Transverse colon (tissue), 3 donors: ENCODE data around the gene FBLN2.

Experiments used
- EP300 ChIP-seq: sonication (generic); formaldehyde crosslinking; IDR thresholded peaks from one replicate; pipeline ENCODE4 v1.6.1; 2017; ENCODE audit warnings: antibody characterized with exemption, low read depth
- TF ChIP-seq, protein P1 (sequence below), 5 experiments: fragments of 200-600 bp in 3 of 5; fragments of 450-650 bp in 2 of 5; sonication (generic) in 3 of 5; IDR thresholded peaks; 1 replicate in 2 of 5; 2 replicates in 3 of 5; pipeline ENCODE4 v1.5.1; 2016 to 2017; ENCODE audit warnings: antibody characterized with exemption in 5 of 5, inconsistent platforms in 3 of 5, mild to moderate bottlenecking in 2 of 5, moderate library complexity in 1 of 5

DNA sequence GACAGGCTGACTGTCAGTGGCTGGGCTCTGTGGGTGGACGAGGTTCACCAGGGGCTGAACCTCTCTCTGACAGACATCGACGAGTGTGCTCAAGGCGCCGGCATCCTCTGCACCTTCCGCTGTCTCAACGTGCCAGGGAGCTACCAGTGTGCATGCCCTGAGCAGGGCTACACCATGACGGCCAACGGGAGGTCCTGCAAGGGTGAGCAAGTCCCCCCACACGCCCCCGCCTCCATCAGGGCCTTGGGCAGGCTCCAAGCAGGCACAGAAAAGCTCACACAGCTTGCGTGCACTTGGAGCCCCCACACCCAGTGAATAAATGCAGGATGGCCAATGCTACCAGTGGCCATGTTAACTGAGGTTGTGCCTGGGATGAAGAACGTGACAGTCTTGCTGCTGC, 82.3 kb downstream of the FBLN2 start:
- TF ChIP-seq, protein P1, sequence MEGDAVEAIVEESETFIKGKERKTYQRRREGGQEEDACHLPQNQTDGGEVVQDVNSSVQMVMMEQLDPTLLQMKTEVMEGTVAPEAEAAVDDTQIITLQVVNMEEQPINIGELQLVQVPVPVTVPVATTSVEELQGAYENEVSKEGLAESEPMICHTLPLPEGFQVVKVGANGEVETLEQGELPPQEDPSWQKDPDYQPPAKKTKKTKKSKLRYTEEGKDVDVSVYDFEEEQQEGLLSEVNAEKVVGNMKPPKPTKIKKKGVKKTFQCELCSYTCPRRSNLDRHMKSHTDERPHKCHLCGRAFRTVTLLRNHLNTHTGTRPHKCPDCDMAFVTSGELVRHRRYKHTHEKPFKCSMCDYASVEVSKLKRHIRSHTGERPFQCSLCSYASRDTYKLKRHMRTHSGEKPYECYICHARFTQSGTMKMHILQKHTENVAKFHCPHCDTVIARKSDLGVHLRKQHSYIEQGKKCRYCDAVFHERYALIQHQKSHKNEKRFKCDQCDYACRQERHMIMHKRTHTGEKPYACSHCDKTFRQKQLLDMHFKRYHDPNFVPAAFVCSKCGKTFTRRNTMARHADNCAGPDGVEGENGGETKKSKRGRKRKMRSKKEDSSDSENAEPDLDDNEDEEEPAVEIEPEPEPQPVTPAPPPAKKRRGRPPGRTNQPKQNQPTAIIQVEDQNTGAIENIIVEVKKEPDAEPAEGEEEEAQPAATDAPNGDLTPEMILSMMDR (IDR thresholded peaks at IDR 0.05), result no peak
- TF ChIP-seq EP300, result no peak
